ENCODE data around the gene INSR. TPM values are rescaled to one million over a fixed set of nuclear protein-coding genes. Genes with fewer than 3 reads are reported as not detected.

INSR gene
- 22.6 and 26.0 TPM in 2 replicates for total RNA-seq

GRCh38 chr19:7293762-7294557 is at the start of gene INSR:
TSS of gene INSR (minus strand) at chr19:7294414. CDS start at chr19:7293891, 523 bp downstream.

GRCh38 chr19:7069042-7069903 is 224.9 kb downstream of the INSR start, which contains the start of gene ZNF557:
TSS of gene ZNF557 (plus strand) at chr19:7069703. CDS start at chr19:7075075, 5,372 bp downstream.

Other genes starting within 250 kb of the INSR start
- not detected in 2 replicates for gene MBD3L2, start 245.1 kb downstream of the INSR start, total RNA-seq
- gene MBD3L3, start 235.7 kb downstream of the INSR start, total RNA-seq = not detected in 2 replicates
- 9.4 and 10.9 TPM in 2 replicates for gene ZNF557, start 224.7 kb downstream of the INSR start, total RNA-seq
- gene ARHGEF18, start 54.5 kb upstream of the INSR start, total RNA-seq = 23.0 and 33.3 TPM in 2 replicates
- gene PEX11G, start 194.6 kb upstream of the INSR start, total RNA-seq = 1.1 and 2.1 TPM in 2 replicates
- 27.0 and 32.0 TPM in 2 replicates for gene ZNF358, start 221.7 kb upstream of the INSR start, total RNA-seq
- 6.3 and 7.0 TPM in 2 replicates for gene MCOLN1, start 228.2 kb upstream of the INSR start, total RNA-seq
- 110 and 122 TPM in 2 replicates for gene PNPLA6, start 241.3 kb upstream of the INSR start, total RNA-seq